ENCODE measurements around the gene CES2.
A peak's percentile ranks its signal among the peaks of the same experiment; 100 is the strongest.
"Not testable (repeated sequence)": the region's sequence is repeated elsewhere in the genome, so short reads cannot be mapped to it uniquely, and the experiment has no call there.

Gene CES2, protein sequence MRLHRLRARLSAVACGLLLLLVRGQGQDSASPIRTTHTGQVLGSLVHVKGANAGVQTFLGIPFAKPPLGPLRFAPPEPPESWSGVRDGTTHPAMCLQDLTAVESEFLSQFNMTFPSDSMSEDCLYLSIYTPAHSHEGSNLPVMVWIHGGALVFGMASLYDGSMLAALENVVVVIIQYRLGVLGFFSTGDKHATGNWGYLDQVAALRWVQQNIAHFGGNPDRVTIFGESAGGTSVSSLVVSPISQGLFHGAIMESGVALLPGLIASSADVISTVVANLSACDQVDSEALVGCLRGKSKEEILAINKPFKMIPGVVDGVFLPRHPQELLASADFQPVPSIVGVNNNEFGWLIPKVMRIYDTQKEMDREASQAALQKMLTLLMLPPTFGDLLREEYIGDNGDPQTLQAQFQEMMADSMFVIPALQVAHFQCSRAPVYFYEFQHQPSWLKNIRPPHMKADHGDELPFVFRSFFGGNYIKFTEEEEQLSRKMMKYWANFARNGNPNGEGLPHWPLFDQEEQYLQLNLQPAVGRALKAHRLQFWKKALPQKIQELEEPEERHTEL

DNA sequence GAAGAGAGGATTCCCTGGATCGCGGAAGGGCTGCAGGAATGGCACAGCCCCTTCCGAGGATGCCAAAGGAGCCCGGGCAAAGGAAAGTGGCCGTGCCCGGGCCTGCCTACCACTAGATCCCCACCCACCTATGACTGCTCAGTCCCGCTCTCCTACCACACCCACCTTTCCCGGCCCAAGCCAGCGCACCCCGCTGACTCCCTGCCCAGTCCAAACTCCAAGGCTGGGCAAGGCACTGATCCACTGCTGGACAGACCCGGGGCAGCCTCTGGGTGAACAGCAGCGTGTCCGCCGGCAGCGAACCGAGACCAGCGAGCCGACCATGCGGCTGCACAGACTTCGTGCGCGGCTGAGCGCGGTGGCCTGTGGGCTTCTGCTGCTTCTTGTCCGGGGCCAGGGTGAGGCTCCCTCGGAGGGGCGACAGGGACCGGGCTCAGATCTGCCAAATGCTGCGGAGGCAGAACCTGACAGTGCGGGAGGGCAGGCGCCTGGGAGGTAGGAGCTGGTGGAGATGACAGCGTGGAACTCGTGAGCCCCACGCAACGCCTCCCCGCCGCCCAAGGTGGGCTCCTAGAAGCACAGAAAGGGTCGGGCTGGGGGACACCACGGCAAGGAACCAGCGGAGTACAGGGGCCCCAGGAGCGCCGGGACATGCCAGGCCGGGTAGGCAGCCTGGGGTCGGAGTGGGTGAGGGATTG, at the start of gene CES2:
TSS of gene CES2 (plus strand) at position 203 of the 698 bp plus-strand sequence. CDS start at position 323, 120 bp downstream.
- peak; percentile 71 for DNase-seq (ENCODE audit: low read depth)

GRCh38 chr16:66886321-66886720, 49.0 kb upstream of the CES2 start:
- DNase-seq (ENCODE audit: low read depth) = no peak

GRCh38 chr16:66886914-66887313, 48.4 kb upstream of the CES2 start:
- no peak for DNase-seq (ENCODE audit: low read depth)

DNA sequence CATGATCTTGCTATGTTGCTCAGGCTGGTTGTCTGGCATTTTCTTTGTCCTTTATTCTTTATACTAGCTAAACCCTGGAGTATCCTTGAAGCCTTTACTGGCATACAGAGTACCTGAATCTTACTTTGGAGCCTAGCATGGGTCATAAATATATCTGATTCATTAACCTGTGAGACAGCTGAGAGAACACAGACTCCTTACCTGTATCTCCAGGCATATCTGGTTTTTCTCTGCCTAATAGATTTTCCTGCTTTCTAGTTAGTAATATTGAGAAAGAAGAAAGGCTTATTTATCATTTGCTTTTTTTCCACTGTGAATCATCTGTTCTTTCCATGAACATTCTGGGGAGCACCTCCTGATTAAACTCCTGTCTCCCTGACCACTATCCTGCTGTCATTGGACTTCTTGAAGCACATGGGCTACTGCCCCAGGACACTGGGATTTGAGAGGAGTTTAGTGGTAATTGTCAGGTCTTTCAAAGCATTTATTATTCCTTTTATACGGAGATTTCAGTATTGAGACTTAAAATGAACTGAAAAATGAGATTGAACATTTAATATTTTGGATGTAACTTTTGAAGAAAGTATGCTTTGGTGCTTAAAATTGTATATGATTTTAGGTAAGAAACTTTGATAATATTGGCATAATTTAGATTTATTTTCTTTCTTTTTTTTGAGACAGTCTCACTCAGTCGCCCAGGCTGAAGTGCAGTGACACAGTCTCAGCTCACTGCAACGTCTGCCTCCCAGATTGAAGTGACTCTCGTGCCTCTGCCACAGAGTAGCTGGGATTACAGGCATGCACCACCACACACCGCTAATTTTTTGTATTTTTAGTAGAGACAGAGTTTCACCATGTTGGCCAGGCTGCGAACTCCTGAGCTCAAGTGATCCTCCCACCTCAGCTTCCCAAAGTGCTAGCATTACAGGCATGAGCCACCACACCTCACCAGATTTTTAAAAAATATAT, 46.4 kb upstream of the CES2 start:
- DNase-seq (ENCODE audit: low read depth) = no peak

- no peak for DNase-seq (ENCODE audit: low read depth)
Measured at GRCh38 chr16:66889622-66890021, 45.7 kb upstream of the CES2 start.

- DNase-seq (ENCODE audit: low read depth) = no peak
Measured at GRCh38 chr16:66890799-66891198, 44.5 kb upstream of the CES2 start.

DNA sequence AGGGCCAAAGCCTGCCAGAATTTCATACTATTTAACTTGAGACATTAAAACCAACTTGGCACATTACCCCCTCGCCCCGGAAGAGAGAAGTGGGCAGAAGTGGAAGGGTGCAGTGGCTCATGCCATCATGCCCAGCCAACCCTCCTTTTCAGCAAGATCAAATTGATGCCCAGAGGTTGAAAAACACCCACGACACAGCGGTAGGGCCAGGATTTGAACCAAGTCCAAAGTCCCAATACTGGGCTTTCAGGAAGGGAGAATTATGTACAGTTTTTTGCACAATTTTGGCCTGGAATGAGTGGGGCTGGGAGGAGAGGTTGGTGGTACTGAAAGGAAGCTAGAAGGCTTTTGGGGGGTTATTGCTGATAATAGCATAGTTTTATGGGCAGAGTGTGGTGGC, 44.0 kb upstream of the CES2 start:
- DNase-seq (ENCODE audit: low read depth) = no peak

GRCh38 chr16:66891797-66892196, 43.5 kb upstream of the CES2 start:
- no peak for DNase-seq (ENCODE audit: low read depth)

- no peak for DNase-seq (ENCODE audit: low read depth)
Measured at GRCh38 chr16:66894055-66894454, 41.3 kb upstream of the CES2 start.

DNA sequence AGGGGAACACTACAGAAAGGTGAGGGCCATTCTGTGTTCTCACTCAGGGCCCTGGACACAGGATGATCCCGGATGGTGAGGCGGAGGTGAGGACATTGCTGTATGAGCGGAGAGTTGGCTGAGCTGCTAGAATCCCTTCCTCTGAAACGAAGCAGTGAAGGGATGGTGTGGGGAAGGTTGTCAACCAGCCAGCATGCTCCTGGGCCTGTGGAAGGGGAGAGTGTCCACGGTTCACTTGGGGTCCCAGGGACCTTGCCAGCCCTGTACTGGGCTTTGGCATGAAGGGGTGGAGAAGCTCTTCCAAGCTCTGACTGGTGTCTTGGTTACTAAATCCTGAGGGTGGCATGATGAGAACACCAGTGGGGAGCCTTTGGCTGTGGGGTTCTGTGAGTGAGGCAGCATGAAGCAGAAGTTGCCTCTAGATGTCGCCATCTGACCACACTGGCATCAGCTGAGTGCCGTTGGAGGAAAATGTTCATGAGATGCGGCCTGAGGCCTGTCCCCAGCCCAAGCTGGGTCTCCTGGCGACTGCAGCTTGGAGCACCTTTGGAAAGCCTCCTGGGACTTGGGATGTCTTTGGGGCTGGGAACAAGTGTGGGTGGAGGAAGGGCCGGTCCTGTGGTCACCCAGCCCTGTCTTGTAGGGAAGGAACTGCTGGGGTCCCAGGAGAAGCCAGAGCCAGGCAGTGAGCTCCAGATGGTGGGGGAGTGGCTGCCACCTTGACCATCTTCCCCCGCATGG, 40.2 kb upstream of the CES2 start:
- peak; percentile 80 for DNase-seq (ENCODE audit: low read depth)

DNA sequence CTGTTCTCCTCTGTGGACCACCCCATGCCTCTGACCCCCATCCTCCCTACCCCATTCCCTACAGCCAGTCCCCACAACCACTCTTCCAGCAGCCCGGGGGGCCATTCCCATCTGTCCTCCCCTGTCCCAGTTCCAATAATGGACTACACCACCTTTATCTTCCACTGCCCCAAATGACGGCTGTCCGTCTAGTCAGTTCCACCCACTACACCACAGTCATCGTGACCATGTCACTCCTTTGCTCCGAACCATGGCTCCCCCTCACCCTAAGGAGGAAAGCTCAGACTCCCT, 39.7 kb upstream of the CES2 start:
- no peak for DNase-seq (ENCODE audit: low read depth)

DNA sequence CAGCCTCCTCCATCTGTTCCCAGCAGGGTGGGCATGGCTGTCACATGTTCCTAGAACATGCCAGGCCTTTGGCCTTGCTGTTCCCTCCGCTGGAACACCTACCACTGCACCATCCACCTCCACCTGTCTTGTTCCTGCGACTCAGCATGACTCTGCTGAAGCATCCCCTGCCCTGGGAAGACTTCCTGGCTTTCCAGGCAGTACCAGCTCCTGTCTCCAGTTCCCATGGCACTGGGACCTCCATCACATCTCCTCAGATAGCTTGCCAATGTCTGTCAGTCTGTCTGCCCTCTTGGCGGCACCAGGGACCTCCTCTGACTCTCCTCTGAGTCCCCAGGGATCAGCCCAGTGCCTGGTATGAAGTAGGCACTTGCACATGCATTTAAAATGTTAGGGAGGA, 39.3 kb upstream of the CES2 start:
- no peak for DNase-seq (ENCODE audit: low read depth)

- not testable (repeated sequence) for DNase-seq (ENCODE audit: low read depth)
Measured at GRCh38 chr16:66896682-66897081, 38.6 kb upstream of the CES2 start.

DNA sequence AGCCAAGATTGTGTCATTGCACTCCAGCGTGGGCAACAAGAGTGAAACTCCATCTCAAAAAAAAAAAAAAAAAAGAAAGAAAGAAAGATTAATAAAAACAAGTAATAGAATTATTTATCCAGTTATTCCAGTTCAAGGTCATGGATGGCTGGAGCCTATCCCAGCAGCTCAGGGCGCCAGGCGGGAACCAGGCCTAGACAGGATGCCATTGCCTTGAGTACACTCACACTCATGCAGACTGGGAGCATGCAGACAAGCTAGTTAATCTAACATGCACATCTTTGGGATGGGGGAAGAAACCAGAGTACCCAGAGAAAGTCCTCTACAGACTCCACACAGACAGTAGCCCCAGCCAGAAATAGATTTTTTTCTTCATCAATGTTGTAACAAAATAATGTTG, 37.1 kb upstream of the CES2 start:
- peak; percentile 51 for DNase-seq (ENCODE audit: low read depth)

DNA sequence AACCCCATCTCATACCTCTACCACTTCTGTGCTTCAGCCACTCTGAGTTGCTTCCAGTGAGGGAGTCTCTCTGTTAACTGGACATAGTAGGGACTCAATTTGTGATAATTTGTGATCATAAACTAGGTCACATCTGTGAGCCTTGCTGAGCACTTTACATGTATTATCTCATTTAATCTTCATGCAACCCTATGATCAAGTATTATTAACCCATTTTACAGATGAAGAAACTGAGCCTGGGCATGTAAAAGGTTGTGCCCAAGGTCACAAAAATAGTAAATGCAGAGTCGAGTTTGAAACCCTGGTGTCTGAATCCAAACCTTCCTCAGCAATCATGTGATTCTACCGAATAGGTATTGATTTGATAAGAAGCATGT, 36.4 kb upstream of the CES2 start:
- no peak for DNase-seq (ENCODE audit: low read depth)

DNA sequence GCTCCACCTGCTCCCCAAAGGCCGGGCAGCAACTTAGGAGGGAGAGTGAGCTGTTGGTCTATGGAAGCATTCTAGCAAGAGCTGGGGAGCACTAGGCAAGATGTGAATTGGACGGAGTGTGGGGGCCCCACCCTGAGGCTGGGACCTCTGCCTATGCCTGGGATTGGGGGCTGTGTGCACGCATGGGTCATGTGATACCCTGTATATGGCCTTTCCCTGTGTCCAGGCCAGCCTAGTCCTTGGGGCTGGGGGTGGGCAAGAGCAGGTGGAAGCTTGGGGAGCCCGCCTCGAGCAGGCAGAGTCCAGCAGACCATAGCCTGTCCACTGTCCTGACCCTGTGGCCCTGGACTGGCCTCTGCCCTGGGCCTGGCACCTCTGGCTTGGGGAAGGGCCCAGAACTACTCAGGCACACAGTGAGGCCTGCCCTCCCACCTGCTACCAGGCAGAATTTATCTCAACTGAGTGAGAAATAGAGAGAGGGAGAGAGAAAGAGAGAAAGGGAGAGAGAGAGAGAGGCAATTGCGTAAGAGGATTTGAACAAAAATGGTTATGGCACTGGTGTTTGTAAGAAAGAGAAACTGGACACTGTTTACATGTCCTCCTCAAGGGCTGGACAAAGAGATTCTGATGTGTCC, 35.9 kb upstream of the CES2 start:
- peak; percentile 32 for DNase-seq (ENCODE audit: low read depth)

DNA sequence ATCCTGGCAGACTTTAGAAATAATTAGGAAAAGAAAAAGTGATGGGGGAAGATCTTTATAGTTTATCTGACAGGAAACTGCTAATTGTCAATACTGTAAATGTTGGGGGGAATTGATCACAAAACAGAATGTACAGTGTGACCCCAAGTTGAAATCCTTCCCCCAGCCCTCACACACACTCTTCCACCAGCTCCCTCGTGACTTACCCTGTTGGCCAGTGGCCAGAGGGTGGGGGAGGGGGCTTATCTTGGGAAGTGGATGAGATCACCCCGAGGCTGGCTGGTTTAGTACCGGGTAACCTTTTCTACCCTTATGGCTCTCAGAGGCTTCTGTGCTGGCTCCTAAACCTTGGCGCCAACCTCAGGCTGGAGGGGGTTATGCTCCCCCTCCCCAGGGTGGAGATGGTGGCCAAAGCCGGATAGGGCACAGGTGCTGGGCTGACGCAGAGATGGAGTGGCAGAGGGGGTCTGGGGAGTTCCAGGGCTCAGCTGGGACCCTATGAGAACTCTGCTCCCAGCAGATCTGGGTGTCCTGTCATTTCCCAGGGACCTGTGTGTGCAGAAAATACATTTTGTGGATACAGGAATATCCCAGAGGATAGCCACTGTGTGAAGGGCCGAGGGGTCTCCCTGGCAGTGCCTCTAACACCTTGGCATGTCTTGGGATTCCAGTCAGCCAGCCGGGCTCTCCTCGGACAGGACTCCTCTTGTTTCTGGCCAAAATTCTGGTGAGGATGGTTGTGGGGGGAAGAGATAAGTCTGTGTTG, 35.2 kb upstream of the CES2 start:
- peak; percentile 79 for DNase-seq (ENCODE audit: low read depth)

- DNase-seq (ENCODE audit: low read depth) = no peak
Measured at GRCh38 chr16:66900721-66901441, 34.4 kb upstream of the CES2 start.

DNA sequence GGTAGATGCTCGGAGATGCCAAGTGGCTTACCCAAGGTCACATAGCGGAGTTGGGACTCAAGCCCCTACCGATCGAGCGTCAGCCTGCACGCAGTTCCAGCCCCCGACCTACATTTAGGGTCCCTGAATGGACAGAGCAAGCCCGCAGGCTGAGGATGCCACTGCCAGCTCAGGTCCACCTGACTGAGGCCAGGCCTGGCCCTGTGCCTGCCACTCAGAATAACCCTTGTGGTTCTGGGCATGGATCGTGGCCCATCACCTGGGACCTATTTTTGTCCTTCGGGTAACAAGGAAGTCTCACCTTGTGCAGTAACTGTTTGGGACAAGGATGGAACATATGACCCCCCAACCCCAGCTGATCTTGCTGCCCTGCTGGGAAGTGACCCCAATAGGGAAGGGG, 33.7 kb upstream of the CES2 start:
- DNase-seq (ENCODE audit: low read depth) = no peak

Data from ELR (cell line).